HepG2 (cell line): Measurements from ENCODE around the gene SPACA6. TPM values are rescaled to one million over a fixed set of nuclear protein-coding genes. Genes with fewer than 3 reads are reported as not detected.

Experiments
- ATAC-seq: fragments of 200-7000 bp; cut with Tn5 transposase; 3 replicates; pipeline ENCODE4 v1.9.1; 2020; ENCODE audit warnings: mild to moderate bottlenecking, moderate library complexity
- BruUV-seq: library from RNA; stranded (reverse); fragments of 400-500 nt; replicated peaks from 2 replicates; lab custom pipeline; 2021; lab: Mats Ljungman, UMichigan
- CTCF ChIA-PET: fragments of 300-600 bp; formaldehyde crosslinking; extraction: SDS; loops from one replicate; lab custom pipeline; 2021; ENCODE audit warnings: low total read pairs, inconsistent platforms, low intra/inter-chr PET ratio; lab: Yijun Ruan, JAX
- POLR2A ChIA-PET: fragments of 350-600 bp; sonication (Branson Sonifier 250); formaldehyde crosslinking; loops from one replicate; lab custom pipeline; 2020; ENCODE audit warnings: antibody characterized with exemption, inconsistent platforms; lab: Yijun Ruan, JAX
- DNase-seq: peaks from one replicate; pipeline ENCODE4 v3.0.0-alpha.2; 2015; ENCODE audit warnings: low spot score
- FAIRE-seq: peaks from 3 replicates; lab custom pipeline; 2011; peaks lifted over from hg19 to GRCh38; lab: Jason Lieb, UNC
- H2AFZ ChIP-seq: one replicate; pipeline ENCODE4 v1.6.1; 2011; ENCODE audit warnings: low read length, inconsistent platforms
- H3K27ac ChIP-seq: fragments of 300-600 bp; 3 replicates; pipeline ENCODE4 v1.8.0; 2011; ENCODE audit warnings: mixed run types, mild to moderate bottlenecking, mixed read lengths, low read length, inconsistent platforms; ENCODE audit not compliant: insufficient read depth; ENCODE audit errors: extremely low read length
- H3K27me3 ChIP-seq, 2 experiments: fragments of 200-600 bp in 1 of 2; 2 replicates in 1 of 2; 3 replicates in 1 of 2; pipeline versions ENCODE4 v1.6.0 to v1.8.0; 2011; ENCODE audit warnings: low read length in 2 of 2, mild to moderate bottlenecking in 2 of 2, moderate library complexity in 2 of 2, inconsistent platforms in 1 of 2; ENCODE audit not compliant: insufficient read depth in 2 of 2, control insufficient read depth in 1 of 2
- H3K36me3 ChIP-seq, 2 experiments: fragments of 200-600 bp in 1 of 2; replicated peaks in 1 of 2; 2 replicates in 1 of 2; 3 replicates in 1 of 2; pipeline versions ENCODE4 v1.5.1 to v1.8.0; 2011; ENCODE audit warnings: low read length in 2 of 2, inconsistent platforms in 1 of 2; ENCODE audit not compliant: insufficient read depth in 2 of 2, control insufficient read depth in 1 of 2
- H3K4me1 ChIP-seq: 2 replicates; pipeline ENCODE4 v1.5.1; 2012; ENCODE audit warnings: low read length, inconsistent platforms; ENCODE audit not compliant: insufficient read depth
- H3K4me2 ChIP-seq: 2 replicates; pipeline ENCODE4 v1.6.0; 2011; ENCODE audit warnings: low read depth, low read length, inconsistent platforms
- H3K4me3 ChIP-seq, 3 experiments: fragments of 200-600 bp in 1 of 3; sonication (generic), shearing (Covaris generic) in 1 of 3; replicated peaks in 1 of 3; 2 replicates each; pipeline ENCODE4 v1.5.1; 2011 to 2016; ENCODE audit warnings: low read length in 3 of 3, inconsistent platforms in 2 of 3, low read depth in 2 of 3, mild to moderate bottlenecking in 2 of 3, control low read depth in 1 of 3, mixed read lengths in 1 of 3; ENCODE audit not compliant: insufficient read depth in 1 of 3
- H3K79me2 ChIP-seq: one replicate; pipeline ENCODE4 v1.6.1; 2011; ENCODE audit warnings: low read length, inconsistent platforms; ENCODE audit not compliant: insufficient read depth
- H3K9ac ChIP-seq: 2 replicates; pipeline ENCODE4 v1.6.0; 2011; ENCODE audit warnings: mild to moderate bottlenecking, low read depth, low read length, inconsistent platforms; ENCODE audit not compliant: insufficient read depth
- H3K9me3 ChIP-seq: 2 replicates; pipeline ENCODE4 v1.5.1; 2012; ENCODE audit warnings: mild to moderate bottlenecking, low read length
- H4K20me1 ChIP-seq: 2 replicates; pipeline ENCODE4 v1.6.0; 2011; ENCODE audit warnings: inconsistent platforms, mild to moderate bottlenecking, low read length, moderate library complexity; ENCODE audit not compliant: insufficient read depth
- ELF4 ChIP-seq: sonication (generic); formaldehyde crosslinking; IDR thresholded peaks from 2 replicates; pipeline ENCODE4 v1.5.0; 2020; ENCODE audit warnings: missing genetic modification reagents, mild to moderate bottlenecking, moderate library complexity, borderline replicate concordance
- MLLT10 ChIP-seq: sonication (generic); formaldehyde crosslinking; IDR thresholded peaks from 2 replicates; pipeline ENCODE4 v1.4.0; 2020; ENCODE audit warnings: missing genetic modification reagents
- ZEB1 ChIP-seq: IDR thresholded peaks from 2 replicates; pipeline ENCODE4 v1.6.1; 2012; ENCODE audit warnings: mild to moderate bottlenecking, low read depth, inconsistent platforms; ENCODE audit not compliant: insufficient replicate concordance
- ZNF317 ChIP-seq: sonication (generic); formaldehyde crosslinking; IDR thresholded peaks from 2 replicates; pipeline ENCODE4 v1.5.0; 2020; ENCODE audit warnings: mild to moderate bottlenecking, missing genetic modification reagents
- whole genome bisulfite sequencing: methylation state at CpG from one replicate; pipeline ENCODE4 v1.1.6; 2017; ENCODE audit warnings: low lambda C conversion rate; 5-methylcytosine and 5-hydroxymethylcytosine counted together
- in situ Hi-C: cut with HindIII; loops from 2 replicates; pipeline ENCODE4 v1.10.0; 2017; ENCODE audit warnings: low pct_unique_long_range_greater_than_20kb; ENCODE audit not compliant: extremely low pct_ligation_motif_present
- intact Hi-C: fragments of 100-400 bp; cut with micrococcal nuclease; formaldehyde crosslinking; loops from one replicate; pipeline ENCODE4 v1.10.0; 2022; ENCODE audit not compliant: unreplicated experiment
- polyA plus RNA-seq, 8 experiments: library from polyadenylated mRNA; depleted of rRNA in 3 of 8; stranded (reverse) in 7 of 8; unstranded in 1 of 8; fragments of >200 nt; fragmentation: Illumina TruSeq in 4 of 8; extraction: Trizol in 4 of 8; gene quantifications; 2 replicates each; pipeline versions ENCODE4 v1.2.1 to v1.2.3, GENCODE V29; 2011 to 2016; ENCODE audit warnings: low read depth in 4 of 8, missing spikeins in 1 of 8, mixed read lengths in 1 of 8; ENCODE audit not compliant: insufficient read depth in 1 of 8
- total RNA-seq, 5 experiments: library from RNA; depleted of rRNA; stranded (reverse); fragments of >200 nt; fragmentation: Illumina TruSeq; extraction: Trizol; gene quantifications; 2 replicates each; pipeline ENCODE4 v1.2.3, GENCODE V29; 2016; ENCODE audit warnings: low read depth in 1 of 5
- TF ChIP-seq, protein P1 (sequence below): sonication (generic); formaldehyde crosslinking; IDR thresholded peaks from 2 replicates; pipeline ENCODE4 v1.5.0; 2020; ENCODE audit warnings: missing genetic modification reagents

The SPACA6 gene
- total and polyA plus RNA-seq, 2 of the 13 experiments (the other 11 are each of a cell fraction or from before 2014, with no cell fraction given), result 1.4 to 2.2 TPM

DNA sequence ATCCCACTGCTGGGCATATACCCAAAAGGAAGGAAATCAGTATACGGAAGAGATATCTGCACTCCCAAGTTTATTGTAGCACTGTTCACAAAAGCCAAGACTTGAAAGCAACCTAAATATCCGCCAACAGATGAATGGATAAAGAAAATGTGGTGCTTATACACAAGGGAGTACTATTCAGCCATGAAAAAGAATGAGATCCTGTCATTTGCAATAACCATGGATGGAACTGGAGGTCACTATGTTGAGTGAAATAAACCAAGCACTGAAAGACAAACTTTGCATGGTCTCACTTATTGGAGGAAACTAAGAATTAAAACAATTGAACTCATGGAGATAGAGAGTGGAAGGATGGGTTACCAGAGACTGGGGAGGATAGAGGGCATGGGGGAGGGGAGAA, 40.0 kb upstream of the SPACA6 start:
- FAIRE-seq, result no peak
- H3K9ac ChIP-seq, result no peak overlapping the region
- no peaks in the 10 kb centered on the region for H3K27me3 ChIP-seq
- no peaks in the 10 kb centered on the region for H3K36me3 ChIP-seq
- no peak overlapping the region for H3K4me2 ChIP-seq
- no peaks in the 10 kb centered on the region for H3K79me2 ChIP-seq
- H3K4me3 ChIP-seq, result no peak overlapping the region
- intact Hi-C loops, result no loop called here
- no TSS peak for BruUV-seq
- in situ Hi-C loops, result loop anchor here (10.0 kb wide), 1 partner anchor 178 kb away; the partner anchor contains the start of gene CEACAM18
- no peaks in the 10 kb centered on the region for H4K20me1 ChIP-seq
- H2AFZ ChIP-seq, result no peak overlapping the region
- no peak overlapping the region for H3K27ac ChIP-seq
- no peak for DNase-seq
- H3K4me1 ChIP-seq, result no peaks in the 10 kb centered on the region
- no peak for ATAC-seq
- CTCF ChIA-PET, result no interaction called here
- no peaks in the 10 kb centered on the region for H3K9me3 ChIP-seq
- POLR2A ChIA-PET, result no interaction called here
- WGBS, result 16% methylated on average over 2 of the region's 2 CpGs
- TF ChIP-seq ELF4 (no peak), ZEB1 (no peak), MLLT10 (CRISPR knock-in tag) (no peak)

DNA sequence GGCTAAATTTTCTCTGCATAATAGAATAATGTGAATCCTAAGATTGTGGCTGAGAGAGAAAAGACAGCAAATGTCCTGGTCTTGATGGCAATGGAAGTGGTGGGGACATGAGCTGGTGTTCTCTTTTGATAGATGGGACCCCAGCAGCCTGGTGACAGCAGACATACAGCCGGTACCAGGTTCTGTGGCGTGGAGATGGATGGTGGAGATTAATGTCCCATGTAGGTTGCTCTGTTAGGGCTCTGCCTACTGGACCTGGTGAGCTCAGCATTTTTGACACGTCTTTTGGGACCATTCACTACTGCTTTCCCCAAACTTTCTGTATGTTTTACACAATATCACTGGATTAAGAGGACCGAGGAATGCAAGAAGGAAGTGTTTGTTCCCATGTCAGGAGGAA, 38.3 kb upstream of the SPACA6 start:
- in situ Hi-C loops (loop anchor here (10.0 kb wide), 1 partner anchor 180 kb away; the partner anchor contains the start of gene CEACAM18), intact Hi-C loops (loop anchor here (5.0 kb wide), 1 partner anchor 227 kb away; no protein-coding TSS in a partner anchor)
- DNase-seq (no peak), ATAC-seq (no peak)
- no TSS peak for BruUV-seq
- no peaks in the 10 kb centered on the region for H3K27me3 ChIP-seq
- ChIA-PET POLR2A (no interaction called here), CTCF (no interaction called here)
- no peak overlapping the region for H3K4me3 ChIP-seq
- no peaks in the 10 kb centered on the region for H3K9me3 ChIP-seq
- H3K4me1 ChIP-seq, result no peaks in the 10 kb centered on the region
- no peaks in the 10 kb centered on the region for H4K20me1 ChIP-seq
- no peak overlapping the region for H3K9ac ChIP-seq
- no peaks in the 10 kb centered on the region for H3K79me2 ChIP-seq
- H2AFZ ChIP-seq, result no peak overlapping the region
- H3K36me3 ChIP-seq, result no peaks in the 10 kb centered on the region
- no peak overlapping the region for H3K27ac ChIP-seq
- WGBS, result 19% methylated on average over 4 of the region's 4 CpGs
- H3K4me2 ChIP-seq, result no peak overlapping the region
- peak; percentile 65; the same call in 1 of the 2 replicates for TF ChIP-seq ZNF317 (CRISPR knock-in tag)
- TF ChIP-seq, protein P1, sequence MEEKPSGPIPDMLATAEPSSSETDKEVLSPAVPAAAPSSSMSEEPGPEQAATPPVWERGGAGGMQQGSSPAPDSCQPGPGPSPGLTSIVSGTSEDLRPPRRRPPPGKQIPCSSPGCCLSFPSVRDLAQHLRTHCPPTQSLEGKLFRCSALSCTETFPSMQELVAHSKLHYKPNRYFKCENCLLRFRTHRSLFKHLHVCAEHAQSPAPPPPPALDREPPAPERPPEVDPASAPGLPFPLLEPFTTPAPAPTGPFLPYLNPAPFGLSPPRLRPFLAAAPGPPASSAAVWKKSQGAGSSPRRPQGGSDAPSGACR (CRISPR knock-in tag), result no peak
- TF ChIP-seq, all 625 proteins: peak for 1
- no peak for FAIRE-seq
